Body of pancreas (tissue), 4 donors: ENCODE measurements around the gene TMEM187. TPM values are rescaled to one million over a fixed set of nuclear protein-coding genes. Genes with fewer than 3 reads are reported as not detected.

Experiments
- ATAC-seq: fragments of 150-250 bp; one replicate; pipeline ENCODE4 v1.9.1; 2016
- DNase-seq, 4 donors: peaks; one replicate each; pipeline ENCODE4 v3.0.0-alpha.2; 2019
- H3K27ac ChIP-seq, 4 donors: fragments of 200-600 bp; sonication (generic); 1 replicate in 3 of 4; 2 replicates in 1 of 4; pipeline versions ENCODE4 v1.5.1 to v1.6.1; 2016 to 2019; ENCODE audit warnings: mild to moderate bottlenecking in 1 of 4, mixed read lengths in 1 of 4, moderate library complexity in 1 of 4
- H3K27me3 ChIP-seq, 2 donors: fragments of 200-600 bp; sonication (generic); one replicate each; pipeline ENCODE4 v1.6.0; 2016; ENCODE audit warnings: mild to moderate bottlenecking in 1 of 2
- H3K36me3 ChIP-seq, 2 donors: fragments of 200-600 bp; sonication (generic); replicated peaks in 1 of 2; 2 replicates each; pipeline ENCODE4 v1.5.1; 2016; ENCODE audit warnings: low read depth in 2 of 2; ENCODE audit not compliant: insufficient read depth in 1 of 2
- H3K4me1 ChIP-seq: fragments of 200-600 bp; sonication (generic); one replicate; pipeline ENCODE4 v1.6.0; 2016
- H3K4me3 ChIP-seq, 2 donors: fragments of 200-600 bp; sonication (generic); 1 replicate in 1 of 2; 2 replicates in 1 of 2; pipeline ENCODE4 v1.5.1; 2016 to 2019
- H3K9me3 ChIP-seq, 3 donors: fragments of 200-600 bp; sonication (generic); 1 replicate in 2 of 3; 2 replicates in 1 of 3; pipeline ENCODE4 v1.5.1; 2016
- CTCF ChIP-seq, 7 experiments: fragments of 450-650 bp in 4 of 7; fragments of 200-600 bp in 3 of 7; sonication (generic) in 3 of 7; IDR thresholded peaks; one replicate each; pipeline ENCODE4 v1.5.1; 2016 to 2019; ENCODE audit warnings: antibody characterized with exemption in 7 of 7
- POLR2A ChIP-seq, 3 donors: fragments of 450-650 bp; IDR thresholded peaks; one replicate each; pipeline ENCODE4 v1.6.1; 2016; ENCODE audit warnings: antibody characterized with exemption in 3 of 3, mild to moderate bottlenecking in 2 of 3
- WGBS, 2 donors: methylation state at CpG; one replicate each; pipeline ENCODE4 v1.1.5; 2017; 5-methylcytosine and 5-hydroxymethylcytosine counted together
- intact Hi-C: fragments of 100-400 bp; cut with DNase I; formaldehyde crosslinking; loops from one replicate; pipeline ENCODE4 v1.15.1; 2023
- total RNA-seq, 2 donors: library from RNA; depleted of rRNA; stranded (reverse); fragments of >200 nt; gene quantifications; one replicate each; pipeline ENCODE4 v1.1.0, GENCODE V29; 2016

The TMEM187 gene
- total RNA-seq, 2 donors from 2014 or later: 8.8 to 10.9 TPM

GRCh38 chrX:154023276-154024000 lies 50.9 kb downstream of the TMEM187 start:
- Histone ChIP-seq H3K27me3 (no peaks in the 10 kb centered on the region), H3K27ac (peak overlapping the region in 1 of 4 donors; percentile 18), H3K36me3 (no peaks in the 10 kb centered on the region), H3K9me3 (no peaks in the 10 kb centered on the region), H3K4me3 (no peak overlapping the region), H3K4me1 (peaks cover 16% of the 10 kb centered on the region)
- TF ChIP-seq CTCF (IDR thresholded peaks at IDR 0.05): no peak
- TF ChIP-seq POLR2A (IDR thresholded peaks at IDR 0.05): no peak
- DNase-seq (no peak), ATAC-seq (no peak)
- intact Hi-C loops: no loop called here
- WGBS, 2 donors: 27 to 46% methylated on average over 3 to 8 of the region's 27 CpGs

- H3K9me3 ChIP-seq: no peaks in the 10 kb centered on the region
- H3K36me3 ChIP-seq: no peaks in the 10 kb centered on the region
- intact Hi-C loops: no loop called here
- ATAC-seq (no peak), DNase-seq (no peak)
- H3K27ac ChIP-seq: no peak overlapping the region
- H3K4me3 ChIP-seq: no peak overlapping the region
- H3K4me1 ChIP-seq: peaks cover 16% of the 10 kb centered on the region
- 90 to 100% methylated on average over 1 to 4 of the region's 15 CpGs for WGBS, 2 donors
- TF ChIP-seq CTCF (IDR thresholded peaks at IDR 0.05): no peak
- no peak for TF ChIP-seq POLR2A (IDR thresholded peaks at IDR 0.05)
- no peaks in the 10 kb centered on the region for H3K27me3 ChIP-seq
Measured at GRCh38 chrX:154024271-154024670, 51.7 kb downstream of the TMEM187 start.

GRCh38 chrX:154025230-154025629 lies 52.7 kb downstream of the TMEM187 start:
- Histone ChIP-seq H3K27me3 (no peaks in the 10 kb centered on the region), H3K36me3 (no peaks in the 10 kb centered on the region), H3K9me3 (no peaks in the 10 kb centered on the region), H3K27ac (no peak overlapping the region), H3K4me1 (peaks cover 16% of the 10 kb centered on the region), H3K4me3 (no peak overlapping the region)
- 78% methylated on average over 6 of the region's 8 CpGs; no CpG with 5 or more reads in 1 of the 2 donors for WGBS, 2 donors
- DNase-seq (no peak), ATAC-seq (no peak)
- TF ChIP-seq POLR2A (IDR thresholded peaks at IDR 0.05) (no peak), CTCF (IDR thresholded peaks at IDR 0.05) (no peak)
- intact Hi-C loops: no loop called here

- Histone ChIP-seq H3K27ac (no peak overlapping the region), H3K9me3 (no peaks in the 10 kb centered on the region), H3K4me1 (peaks cover 6% of the 10 kb centered on the region), H3K27me3 (no peaks in the 10 kb centered on the region), H3K36me3 (no peaks in the 10 kb centered on the region), H3K4me3 (no peak overlapping the region)
- TF ChIP-seq POLR2A (IDR thresholded peaks at IDR 0.05): no peak
- TF ChIP-seq CTCF (IDR thresholded peaks at IDR 0.05): no peak
- ATAC-seq (no peak), DNase-seq (no peak)
- intact Hi-C loops: no loop called here
- WGBS, 2 donors: 82 to 94% methylated on average over 9 to 18 of the region's 21 CpGs
Measured at GRCh38 chrX:154026136-154027021, 53.8 kb downstream of the TMEM187 start.
